ENCODE data around the gene FAM227B. TPM values are rescaled to one million over a fixed set of nuclear protein-coding genes. Genes with fewer than 3 reads are reported as not detected.

The FAM227B gene
- total RNA-seq, 4 donors from 2014 or later = 13.3 to 16.7 (median 15.2) TPM

DNA sequence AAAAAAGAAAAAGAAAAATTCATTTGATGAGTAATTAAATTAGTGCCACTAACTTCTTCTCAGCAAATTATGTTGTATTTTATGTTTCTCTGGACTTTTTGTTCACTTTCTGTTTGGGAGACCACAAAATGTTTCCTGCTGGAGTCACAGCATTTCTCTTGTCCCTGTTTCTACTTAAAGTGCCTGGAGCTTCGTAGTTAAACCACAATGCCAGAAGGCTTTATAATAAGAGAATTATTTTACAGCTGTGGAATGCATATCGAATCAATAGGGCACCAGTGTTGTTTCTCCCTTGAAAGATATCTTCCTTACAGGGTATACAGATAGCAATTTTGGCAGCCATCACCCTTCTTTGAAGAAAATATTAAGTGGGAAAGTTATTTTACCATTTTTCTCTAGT is 3.4 kb upstream of the FAM227B start:
- intact Hi-C loops (cut with DNase I) = no loop called here
- WGBS, 2 donors = 89 to 90% methylated on average over 2 of the region's 2 CpGs
- Histone ChIP-seq H3K27me3 (no peaks in the 10 kb centered on the region), H3K9me3 (no peaks in the 10 kb centered on the region), H3K4me3 (replicated peaks in 1 of 3) (no peak overlapping the region), H3K4me1 (peaks cover 0 to 21% of the 10 kb centered on the region in 2 donors), H3K27ac (no peak overlapping the region), H3K36me3 (peaks cover 8% of the 10 kb centered on the region in 2 donors)
- TF ChIP-seq, protein P1, sequence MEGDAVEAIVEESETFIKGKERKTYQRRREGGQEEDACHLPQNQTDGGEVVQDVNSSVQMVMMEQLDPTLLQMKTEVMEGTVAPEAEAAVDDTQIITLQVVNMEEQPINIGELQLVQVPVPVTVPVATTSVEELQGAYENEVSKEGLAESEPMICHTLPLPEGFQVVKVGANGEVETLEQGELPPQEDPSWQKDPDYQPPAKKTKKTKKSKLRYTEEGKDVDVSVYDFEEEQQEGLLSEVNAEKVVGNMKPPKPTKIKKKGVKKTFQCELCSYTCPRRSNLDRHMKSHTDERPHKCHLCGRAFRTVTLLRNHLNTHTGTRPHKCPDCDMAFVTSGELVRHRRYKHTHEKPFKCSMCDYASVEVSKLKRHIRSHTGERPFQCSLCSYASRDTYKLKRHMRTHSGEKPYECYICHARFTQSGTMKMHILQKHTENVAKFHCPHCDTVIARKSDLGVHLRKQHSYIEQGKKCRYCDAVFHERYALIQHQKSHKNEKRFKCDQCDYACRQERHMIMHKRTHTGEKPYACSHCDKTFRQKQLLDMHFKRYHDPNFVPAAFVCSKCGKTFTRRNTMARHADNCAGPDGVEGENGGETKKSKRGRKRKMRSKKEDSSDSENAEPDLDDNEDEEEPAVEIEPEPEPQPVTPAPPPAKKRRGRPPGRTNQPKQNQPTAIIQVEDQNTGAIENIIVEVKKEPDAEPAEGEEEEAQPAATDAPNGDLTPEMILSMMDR (IDR thresholded peaks at IDR 0.05) = no peak
- no peak for TF ChIP-seq POLR2A (IDR thresholded peaks at IDR 0.05)
- no peak for DNase-seq

DNA sequence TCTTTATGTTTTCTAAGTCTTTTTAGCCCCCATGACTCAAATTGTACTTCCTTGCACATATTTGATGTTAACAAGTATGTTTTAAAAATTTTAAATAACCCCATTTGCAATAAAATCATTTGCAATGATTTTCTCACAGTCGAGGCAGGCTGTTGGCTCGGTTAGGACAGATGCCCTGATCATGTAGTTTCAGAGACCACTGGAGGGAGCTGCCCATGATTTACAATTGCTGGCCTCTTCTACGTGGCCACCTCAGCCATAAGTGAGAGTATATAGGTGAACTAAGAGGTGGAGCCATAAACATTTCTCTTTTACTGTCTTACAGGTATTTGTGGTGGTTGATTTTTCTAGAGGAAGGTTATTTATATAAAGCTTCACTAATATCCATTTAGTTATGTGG is 1.9 kb upstream of the FAM227B start:
- intact Hi-C loops (cut with DNase I) = no loop called here
- Histone ChIP-seq H3K27ac (no peak overlapping the region), H3K4me3 (replicated peaks in 1 of 3) (no peak overlapping the region), H3K4me1 (peaks cover 0 to 21% of the 10 kb centered on the region in 2 donors), H3K27me3 (no peaks in the 10 kb centered on the region), H3K36me3 (peaks cover 4 to 6% of the 10 kb centered on the region in 2 donors), H3K9me3 (no peaks in the 10 kb centered on the region)
- TF ChIP-seq POLR2A (IDR thresholded peaks at IDR 0.05) = no peak
- TF ChIP-seq, protein P1 (IDR thresholded peaks at IDR 0.05) = no peak
- DNase-seq = no peak
- WGBS, 2 donors = 82 to 87% methylated on average over 3 of the region's 3 CpGs

DNA sequence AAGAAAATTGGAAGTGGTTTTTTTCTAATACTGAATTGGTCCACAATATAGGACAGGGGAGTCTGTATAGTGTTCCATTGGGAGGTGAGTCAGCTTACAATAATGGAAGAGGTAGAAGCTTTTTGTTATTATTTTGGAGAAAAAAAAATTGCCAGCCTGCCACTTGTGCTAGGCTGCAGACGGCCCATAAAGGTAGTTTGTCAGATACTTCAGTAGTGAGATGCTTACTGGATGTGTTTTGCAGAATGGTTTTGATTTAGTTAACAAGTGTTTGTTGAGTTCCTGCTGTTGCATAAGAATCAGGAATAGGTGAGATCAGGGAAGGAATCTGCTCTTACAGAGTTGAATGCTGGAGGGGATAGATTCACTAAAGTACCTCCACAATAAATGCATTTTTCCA is 1.3 kb upstream of the FAM227B start:
- DNase-seq = no peak
- peak overlapping the region in 1 of 3 donors; percentile 94 for H3K27ac ChIP-seq
- H3K4me3 ChIP-seq (replicated peaks in 1 of 3) = peak overlapping the region in 1 of 3 donors; percentile 62
- H3K4me1 ChIP-seq = peaks cover 0 to 21% of the 10 kb centered on the region in 2 donors
- 25 to 41% methylated on average over 1 of the region's 1 CpG for WGBS, 2 donors
- H3K36me3 ChIP-seq = peaks cover 4 to 6% of the 10 kb centered on the region in 2 donors
- intact Hi-C loops (cut with DNase I) = no loop called here
- H3K27me3 ChIP-seq = no peaks in the 10 kb centered on the region
- TF ChIP-seq, protein P1 (IDR thresholded peaks at IDR 0.05) = no peak
- TF ChIP-seq POLR2A (IDR thresholded peaks at IDR 0.05) = no peak
- no peaks in the 10 kb centered on the region for H3K9me3 ChIP-seq

DNA sequence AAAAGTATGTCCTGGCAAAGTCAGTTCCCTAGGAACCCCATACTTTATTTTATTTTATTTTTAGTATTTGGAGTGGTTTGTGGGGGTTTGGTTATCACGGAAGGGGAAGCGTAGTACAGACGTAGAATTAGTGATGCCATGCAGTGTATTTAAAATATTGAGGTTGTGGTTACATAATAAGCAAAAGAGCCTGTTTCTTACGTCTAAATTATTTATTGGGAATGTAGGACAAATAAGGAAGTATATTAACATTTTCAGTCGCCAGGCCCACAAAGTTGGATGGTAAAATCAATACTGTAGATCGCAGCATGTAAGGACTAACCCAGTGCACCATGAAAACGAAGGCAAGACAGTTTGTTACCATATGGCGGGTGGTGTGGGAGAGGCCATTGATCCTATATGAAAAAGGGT is 788 bp upstream of the FAM227B start:
- intact Hi-C loops (cut with DNase I) = no loop called here
- no peaks in the 10 kb centered on the region for H3K9me3 ChIP-seq
- peaks cover 0 to 21% of the 10 kb centered on the region in 2 donors for H3K4me1 ChIP-seq
- no peaks in the 10 kb centered on the region for H3K27me3 ChIP-seq
- DNase-seq = no peak
- peak overlapping the region; percentile 84 to 94 (median 94) for H3K27ac ChIP-seq
- WGBS, 2 donors = 12 to 17% methylated on average over 8 of the region's 8 CpGs
- H3K4me3 ChIP-seq (replicated peaks in 1 of 3) = peak overlapping the region; percentile 49 to 62 (median 61)
- peaks cover 4 to 6% of the 10 kb centered on the region in 2 donors for H3K36me3 ChIP-seq
- TF ChIP-seq, protein P1 (IDR thresholded peaks at IDR 0.05) = no peak
- no peak for TF ChIP-seq POLR2A (IDR thresholded peaks at IDR 0.05)

DNA sequence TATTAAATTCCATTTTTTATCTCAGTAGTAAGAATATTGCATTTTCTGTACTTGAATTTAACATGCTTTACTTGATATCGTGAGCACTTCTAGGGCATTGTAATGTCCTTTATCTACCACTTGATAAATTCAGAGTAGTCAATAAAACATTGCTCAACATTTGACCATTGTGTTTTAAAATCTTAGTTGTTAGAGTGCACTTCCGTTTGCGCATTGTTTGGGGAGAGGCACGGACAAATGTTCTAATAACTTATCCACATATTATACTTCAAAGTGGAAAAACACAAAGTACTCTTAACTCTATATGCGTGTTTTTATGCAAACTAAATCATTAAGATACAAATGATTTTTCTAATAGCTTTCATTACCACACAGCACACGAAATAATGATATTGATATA is 419 bp downstream of the FAM227B start:
- Histone ChIP-seq H3K9me3 (no peaks in the 10 kb centered on the region), H3K4me3 (replicated peaks in 1 of 3) (peak overlapping the region in 2 of 3 donors; percentile 43 to 62), H3K36me3 (peaks cover 0 to under 1% of the 10 kb centered on the region in 2 donors), H3K27me3 (no peaks in the 10 kb centered on the region), H3K27ac (peak overlapping the region; percentile 48 to 94 (median 94)), H3K4me1 (peaks cover 0 to 21% of the 10 kb centered on the region in 2 donors)
- DNase-seq = no peak
- TF ChIP-seq, protein P1 (IDR thresholded peaks at IDR 0.05) = peak in 2 of 6 experiments; percentile 5 to 30
- no peak for TF ChIP-seq POLR2A (IDR thresholded peaks at IDR 0.05)
- WGBS, 2 donors = 2 to 3% methylated on average over 6 of the region's 6 CpGs
- intact Hi-C loops (cut with DNase I) = no loop called here

Data from thyroid gland (tissue), 4 donors.